K562 (cell line): Measurements from ENCODE around the gene LEMD3. TPM values are rescaled to one million over a fixed set of nuclear protein-coding genes. Genes with fewer than 3 reads are reported as not detected.
A peak's percentile ranks its signal among the peaks of the same experiment; 100 is the strongest.

Source experiments
- ETV5 ChIP-seq: sonication (generic); formaldehyde crosslinking; IDR thresholded peaks from 2 replicates; pipeline ENCODE4 v1.4.0; 2020; ENCODE audit warnings: low read depth, mild to moderate bottlenecking, missing genetic modification reagents
- HNRNPLL ChIP-seq: fragments of 200-400 bp; formaldehyde crosslinking; IDR thresholded peaks from 2 replicates; pipeline ENCODE4 v1.6.1; 2017; ENCODE audit warnings: low read length, low read depth, mild to moderate bottlenecking; ENCODE audit not compliant: poor library complexity, severe bottlenecking
- KLF10 ChIP-seq: fragments of 250-450 bp; sonication (Bioruptor Pico); IDR thresholded peaks from 2 replicates; pipeline ENCODE4 v1.6.1; 2021; ENCODE audit warnings: matching md5 sums
- POLR2H ChIP-seq: IDR thresholded peaks from 2 replicates; pipeline ENCODE4 v1.6.1; 2016; ENCODE audit warnings: missing genetic modification characterization, low read depth, mild to moderate bottlenecking, control low read depth, missing compliant biosample characterization, moderate library complexity
- SMAD2 ChIP-seq: fragments of 150-350 bp; IDR thresholded peaks from 2 replicates; pipeline ENCODE4 v1.6.1; 2014; ENCODE audit warnings: low read depth, mild to moderate bottlenecking, low read length
- TCF3 ChIP-seq: sonication (generic); formaldehyde crosslinking; IDR thresholded peaks from 2 replicates; pipeline ENCODE4 v1.4.0; 2020; ENCODE audit warnings: mild to moderate bottlenecking, missing genetic modification reagents
- YY1 ChIP-seq, 3 experiments: IDR thresholded peaks; 2 replicates each; pipeline ENCODE4 v1.6.1; 2011; ENCODE audit warnings: low read length in 2 of 3, mild to moderate bottlenecking in 2 of 3, moderate library complexity in 2 of 3, borderline replicate concordance in 1 of 3, control low read depth in 1 of 3, low read depth in 1 of 3; ENCODE audit not compliant: insufficient read depth in 3 of 3, insufficient replicate concordance in 2 of 3, control insufficient read depth in 1 of 3, insufficient read length in 1 of 3; ENCODE audit errors: extremely low read depth in 1 of 3
- ZBTB8A ChIP-seq: fragments of 450-650 bp; IDR thresholded peaks from 2 replicates; pipeline ENCODE4 v1.6.1; 2018; ENCODE audit warnings: mild to moderate bottlenecking, moderate library complexity; ENCODE audit not compliant: partially characterized antibody
- ZNF232 ChIP-seq: sonication (generic); formaldehyde crosslinking; IDR thresholded peaks from 2 replicates; pipeline ENCODE4 v1.8.0; 2022; ENCODE audit warnings: mild to moderate bottlenecking, missing genetic modification reagents
- ZNF785 ChIP-seq: fragments of 250-450 bp; sonication (Bioruptor Pico); IDR thresholded peaks from 2 replicates; pipeline ENCODE4 v1.4.0; 2020; ENCODE audit warnings: mild to moderate bottlenecking
- polyA plus RNA-seq, 8 experiments: library from polyadenylated mRNA; depleted of rRNA in 4 of 8; stranded (reverse) in 5 of 8; unstranded in 3 of 8; fragments of >200 nt; fragmentation: Nextera tagmentation in 2 of 8; fragmentation: Illumina TruSeq in 1 of 8; extraction: Ambion mirVana in 2 of 8; extraction: Trizol in 1 of 8; gene quantifications; 2 replicates each; pipeline versions ENCODE4 v1.2.1 to v1.2.3, GENCODE V29; 2011 to 2014; ENCODE audit warnings: inconsistent platforms in 1 of 8, missing spikeins in 1 of 8
- total RNA-seq, 7 experiments: library from RNA; depleted of rRNA in 6 of 7; stranded (reverse); fragments of >200 nt in 6 of 7; fragmentation: Illumina TruSeq in 2 of 7; extraction: Trizol in 2 of 7; gene quantifications; 2 replicates each; pipeline versions ENCODE4 v1.2.1 to v1.2.3, GENCODE V29; 2011 to 2021; ENCODE audit warnings: low replicate concordance in 1 of 7
- TF ChIP-seq, protein P1 (sequence below): fragments of 150-350 bp; IDR thresholded peaks from 2 replicates; pipeline ENCODE4 v1.6.1; 2014; ENCODE audit warnings: low read depth, mild to moderate bottlenecking, low read length, borderline replicate concordance
- TF ChIP-seq, protein P2 (sequence below): sonication (generic); formaldehyde crosslinking; IDR thresholded peaks from 2 replicates; pipeline ENCODE4 v1.8.0; 2022; ENCODE audit warnings: mild to moderate bottlenecking, low read depth, missing genetic modification reagents
- TF ChIP-seq, protein P3 (sequence below): sonication (generic); formaldehyde crosslinking; IDR thresholded peaks from 2 replicates; pipeline ENCODE4 v1.5.0; 2020; ENCODE audit warnings: missing genetic modification reagents
- TF ChIP-seq, protein P4 (sequence below): sonication (generic); formaldehyde crosslinking; IDR thresholded peaks from 2 replicates; pipeline ENCODE4 v1.8.0; 2022; ENCODE audit warnings: missing genetic modification reagents, mild to moderate bottlenecking, borderline replicate concordance

Gene LEMD3
- total and polyA plus RNA-seq, 9 of the 15 experiments (the other 6 are each of a cell fraction or from before 2014, with no cell fraction given): 6.8 to 37.4 (median 17.2) TPM

DNA sequence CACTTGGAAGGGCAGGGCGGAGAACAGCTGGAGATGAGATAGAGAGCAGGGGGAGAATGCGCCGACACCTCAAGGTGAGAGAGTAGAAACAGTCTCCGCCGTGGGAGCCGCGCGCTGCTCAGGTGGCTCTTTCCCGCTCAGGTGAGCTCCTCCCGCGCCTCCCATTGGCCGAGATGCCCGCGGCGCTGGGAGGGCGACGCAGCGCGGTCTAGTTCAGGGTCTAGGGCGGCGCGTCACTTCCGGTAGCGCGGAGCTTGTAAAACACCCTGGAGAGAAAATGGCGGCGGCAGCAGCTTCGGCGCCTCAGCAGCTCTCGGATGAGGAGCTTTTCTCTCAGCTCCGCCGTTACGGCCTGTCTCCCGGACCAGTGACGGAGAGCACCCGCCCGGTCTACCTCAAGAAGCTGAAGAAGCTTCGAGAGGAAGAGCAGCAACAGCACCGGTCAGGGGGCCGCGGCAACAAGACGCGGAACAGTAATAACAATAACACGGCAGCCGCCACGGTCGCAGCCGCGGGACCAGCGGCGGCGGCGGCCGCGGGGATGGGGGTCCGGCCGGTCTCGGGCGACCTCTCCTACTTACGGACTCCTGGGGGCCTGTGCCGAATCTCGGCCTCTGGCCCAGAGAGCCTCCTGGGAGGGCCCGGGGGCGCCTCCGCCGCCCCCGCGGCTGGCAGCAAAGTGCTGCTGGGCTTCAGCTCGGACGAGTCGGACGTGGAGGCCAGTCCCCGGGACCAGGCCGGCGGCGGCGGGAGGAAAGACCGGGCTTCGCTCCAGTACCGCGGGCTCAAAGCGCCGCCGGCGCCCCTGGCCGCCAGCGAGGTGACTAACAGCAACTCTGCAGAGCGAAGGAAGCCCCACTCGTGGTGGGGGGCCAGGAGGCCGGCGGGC, at the start of gene LEMD3 (continued):
- TF ChIP-seq ZBTB8A (no peak), YY1 (IDR thresholded peaks at IDR 0.05; ENCODE audit: borderline replicate concordance in 1 of 3, control insufficient read depth in 1 of 3, extremely low read depth in 1 of 3, insufficient read depth in 3 of 3, insufficient read length in 1 of 3, insufficient replicate concordance in 2 of 3, low read depth in 1 of 3, low read length in 2 of 3) (peak; percentile 84 to 98 (median 97)), SMAD2 (no peak), ZNF785 (CRISPR knock-in tag) (no peak), HNRNPLL (peak; percentile 49), POLR2H (tag) (peak; percentile 67), TCF3 (CRISPR knock-in tag) (peak; percentile 33; the same call in 1 of the 2 replicates), ETV5 (peak; percentile 91), ZNF232 (no peak), KLF10 (CRISPR knock-in tag) (no peak)
- TF ChIP-seq, protein P1, sequence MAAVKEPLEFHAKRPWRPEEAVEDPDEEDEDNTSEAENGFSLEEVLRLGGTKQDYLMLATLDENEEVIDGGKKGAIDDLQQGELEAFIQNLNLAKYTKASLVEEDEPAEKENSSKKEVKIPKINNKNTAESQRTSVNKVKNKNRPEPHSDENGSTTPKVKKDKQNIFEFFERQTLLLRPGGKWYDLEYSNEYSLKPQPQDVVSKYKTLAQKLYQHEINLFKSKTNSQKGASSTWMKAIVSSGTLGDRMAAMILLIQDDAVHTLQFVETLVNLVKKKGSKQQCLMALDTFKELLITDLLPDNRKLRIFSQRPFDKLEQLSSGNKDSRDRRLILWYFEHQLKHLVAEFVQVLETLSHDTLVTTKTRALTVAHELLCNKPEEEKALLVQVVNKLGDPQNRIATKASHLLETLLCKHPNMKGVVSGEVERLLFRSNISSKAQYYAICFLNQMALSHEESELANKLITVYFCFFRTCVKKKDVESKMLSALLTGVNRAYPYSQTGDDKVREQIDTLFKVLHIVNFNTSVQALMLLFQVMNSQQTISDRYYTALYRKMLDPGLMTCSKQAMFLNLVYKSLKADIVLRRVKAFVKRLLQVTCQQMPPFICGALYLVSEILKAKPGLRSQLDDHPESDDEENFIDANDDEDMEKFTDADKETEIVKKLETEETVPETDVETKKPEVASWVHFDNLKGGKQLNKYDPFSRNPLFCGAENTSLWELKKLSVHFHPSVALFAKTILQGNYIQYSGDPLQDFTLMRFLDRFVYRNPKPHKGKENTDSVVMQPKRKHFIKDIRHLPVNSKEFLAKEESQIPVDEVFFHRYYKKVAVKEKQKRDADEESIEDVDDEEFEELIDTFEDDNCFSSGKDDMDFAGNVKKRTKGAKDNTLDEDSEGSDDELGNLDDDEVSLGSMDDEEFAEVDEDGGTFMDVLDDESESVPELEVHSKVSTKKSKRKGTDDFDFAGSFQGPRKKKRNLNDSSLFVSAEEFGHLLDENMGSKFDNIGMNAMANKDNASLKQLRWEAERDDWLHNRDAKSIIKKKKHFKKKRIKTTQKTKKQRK: no peak
- TF ChIP-seq, protein P2, sequence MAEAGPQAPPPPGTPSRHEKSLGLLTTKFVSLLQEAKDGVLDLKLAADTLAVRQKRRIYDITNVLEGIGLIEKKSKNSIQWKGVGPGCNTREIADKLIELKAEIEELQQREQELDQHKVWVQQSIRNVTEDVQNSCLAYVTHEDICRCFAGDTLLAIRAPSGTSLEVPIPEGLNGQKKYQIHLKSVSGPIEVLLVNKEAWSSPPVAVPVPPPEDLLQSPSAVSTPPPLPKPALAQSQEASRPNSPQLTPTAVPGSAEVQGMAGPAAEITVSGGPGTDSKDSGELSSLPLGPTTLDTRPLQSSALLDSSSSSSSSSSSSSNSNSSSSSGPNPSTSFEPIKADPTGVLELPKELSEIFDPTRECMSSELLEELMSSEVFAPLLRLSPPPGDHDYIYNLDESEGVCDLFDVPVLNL (CRISPR knock-in tag): peak; percentile 82; the same call in 1 of the 2 replicates
- TF ChIP-seq, protein P3, sequence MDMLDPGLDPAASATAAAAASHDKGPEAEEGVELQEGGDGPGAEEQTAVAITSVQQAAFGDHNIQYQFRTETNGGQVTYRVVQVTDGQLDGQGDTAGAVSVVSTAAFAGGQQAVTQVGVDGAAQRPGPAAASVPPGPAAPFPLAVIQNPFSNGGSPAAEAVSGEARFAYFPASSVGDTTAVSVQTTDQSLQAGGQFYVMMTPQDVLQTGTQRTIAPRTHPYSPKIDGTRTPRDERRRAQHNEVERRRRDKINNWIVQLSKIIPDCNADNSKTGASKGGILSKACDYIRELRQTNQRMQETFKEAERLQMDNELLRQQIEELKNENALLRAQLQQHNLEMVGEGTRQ: peak; percentile 54
- TF ChIP-seq, protein P4, sequence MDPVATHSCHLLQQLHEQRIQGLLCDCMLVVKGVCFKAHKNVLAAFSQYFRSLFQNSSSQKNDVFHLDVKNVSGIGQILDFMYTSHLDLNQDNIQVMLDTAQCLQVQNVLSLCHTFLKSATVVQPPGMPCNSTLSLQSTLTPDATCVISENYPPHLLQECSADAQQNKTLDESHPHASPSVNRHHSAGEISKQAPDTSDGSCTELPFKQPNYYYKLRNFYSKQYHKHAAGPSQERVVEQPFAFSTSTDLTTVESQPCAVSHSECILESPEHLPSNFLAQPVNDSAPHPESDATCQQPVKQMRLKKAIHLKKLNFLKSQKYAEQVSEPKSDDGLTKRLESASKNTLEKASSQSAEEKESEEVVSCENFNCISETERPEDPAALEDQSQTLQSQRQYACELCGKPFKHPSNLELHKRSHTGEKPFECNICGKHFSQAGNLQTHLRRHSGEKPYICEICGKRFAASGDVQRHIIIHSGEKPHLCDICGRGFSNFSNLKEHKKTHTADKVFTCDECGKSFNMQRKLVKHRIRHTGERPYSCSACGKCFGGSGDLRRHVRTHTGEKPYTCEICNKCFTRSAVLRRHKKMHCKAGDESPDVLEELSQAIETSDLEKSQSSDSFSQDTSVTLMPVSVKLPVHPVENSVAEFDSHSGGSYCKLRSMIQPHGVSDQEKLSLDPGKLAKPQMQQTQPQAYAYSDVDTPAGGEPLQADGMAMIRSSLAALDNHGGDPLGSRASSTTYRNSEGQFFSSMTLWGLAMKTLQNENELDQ (CRISPR knock-in tag): 0 out of 2 replicates have a peak, but pooled peaks have one; percentile 71
